GM18907 (cell line): ENCODE results near the gene SSBP2.

Experiments
- ATAC-seq: cut with Tn5 transposase; IDR thresholded peaks from one replicate; pipeline ENCODE4 v1.9.1; 2021; ENCODE audit warnings: mild to moderate bottlenecking, moderate library complexity; ENCODE audit not compliant: unreplicated experiment

SSBP2 gene

GRCh38 chr5:81400375-81400774 is 350.5 kb downstream of the SSBP2 start:
- ATAC-seq: no peak

GRCh38 chr5:81398741-81399140 is 352.2 kb downstream of the SSBP2 start:
- ATAC-seq: no peak

GRCh38 chr5:81397176-81397575 is 353.7 kb downstream of the SSBP2 start:
- ATAC-seq: no peak

- no peak for ATAC-seq
These were observed 355.6 kb downstream of the SSBP2 start for GRCh38 chr5:81395262-81395661.

- ATAC-seq: no peak
These were observed 356.8 kb downstream of the SSBP2 start, which contains the start of gene ACOT12 for GRCh38 chr5:81393783-81394718. Gene ACOT12 (minus strand): TSS chr5:81394134. CDS start chr5:81394114, 20 bp downstream.

- no peak for ATAC-seq
These were observed 357.5 kb downstream of the SSBP2 start for GRCh38 chr5:81393430-81393782.

GRCh38 chr5:81389025-81389424 is 361.9 kb downstream of the SSBP2 start:
- ATAC-seq: no peak

- no peak for ATAC-seq
These were observed 362.7 kb downstream of the SSBP2 start for GRCh38 chr5:81388169-81388568.

- no peak for ATAC-seq
These were observed 367.0 kb downstream of the SSBP2 start for GRCh38 chr5:81383867-81384266.

GRCh38 chr5:81371354-81371876 is 379.5 kb downstream of the SSBP2 start:
- no peak for ATAC-seq

GRCh38 chr5:81370912-81371311 is 380.0 kb downstream of the SSBP2 start:
- no peak for ATAC-seq

- no peak for ATAC-seq
These were observed 385.4 kb downstream of the SSBP2 start for GRCh38 chr5:81365541-81365940.

- ATAC-seq: no peak
These were observed 387.6 kb downstream of the SSBP2 start for GRCh38 chr5:81363093-81363871.
